Measurements from ENCODE around the gene APOL3.

DNA sequence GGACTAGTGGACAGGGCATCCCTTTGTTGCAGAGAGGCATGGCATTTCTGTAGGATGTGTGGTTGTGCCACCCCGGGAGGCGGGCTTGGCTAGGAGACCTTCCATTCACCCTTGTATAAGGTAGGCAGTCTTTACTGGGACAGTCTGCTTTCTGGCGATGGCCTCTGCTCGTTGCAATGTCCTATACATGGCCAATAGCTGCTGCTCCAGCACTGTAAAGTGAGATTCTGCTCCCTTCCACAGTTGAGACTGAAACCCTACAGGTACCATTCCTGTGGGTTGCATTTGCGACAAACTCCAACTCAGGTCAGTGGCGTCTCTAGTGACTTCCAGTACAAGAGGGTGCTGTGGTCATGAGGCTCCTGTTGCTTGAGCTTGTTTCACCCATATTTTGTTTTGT lies 20.4 kb upstream of the APOL3 start:
- no peak for TF ChIP-seq POLR2A (IDR thresholded peaks at IDR 0.05)
- TF ChIP-seq, protein P1, sequence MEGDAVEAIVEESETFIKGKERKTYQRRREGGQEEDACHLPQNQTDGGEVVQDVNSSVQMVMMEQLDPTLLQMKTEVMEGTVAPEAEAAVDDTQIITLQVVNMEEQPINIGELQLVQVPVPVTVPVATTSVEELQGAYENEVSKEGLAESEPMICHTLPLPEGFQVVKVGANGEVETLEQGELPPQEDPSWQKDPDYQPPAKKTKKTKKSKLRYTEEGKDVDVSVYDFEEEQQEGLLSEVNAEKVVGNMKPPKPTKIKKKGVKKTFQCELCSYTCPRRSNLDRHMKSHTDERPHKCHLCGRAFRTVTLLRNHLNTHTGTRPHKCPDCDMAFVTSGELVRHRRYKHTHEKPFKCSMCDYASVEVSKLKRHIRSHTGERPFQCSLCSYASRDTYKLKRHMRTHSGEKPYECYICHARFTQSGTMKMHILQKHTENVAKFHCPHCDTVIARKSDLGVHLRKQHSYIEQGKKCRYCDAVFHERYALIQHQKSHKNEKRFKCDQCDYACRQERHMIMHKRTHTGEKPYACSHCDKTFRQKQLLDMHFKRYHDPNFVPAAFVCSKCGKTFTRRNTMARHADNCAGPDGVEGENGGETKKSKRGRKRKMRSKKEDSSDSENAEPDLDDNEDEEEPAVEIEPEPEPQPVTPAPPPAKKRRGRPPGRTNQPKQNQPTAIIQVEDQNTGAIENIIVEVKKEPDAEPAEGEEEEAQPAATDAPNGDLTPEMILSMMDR (IDR thresholded peaks at IDR 0.05) = no peak

All from heart left ventricle (tissue), 13 donors.